Stimulated activated CD8-positive, alpha-beta memory T cell treated with anti-CD3 and anti-CD28 coated beads, Interleukin-2, amount 100 ng/mL, for 1 hour (primary cell): ENCODE data around the gene SMIM38.

Experiments used
- DNase-seq, 2 donors: peaks; one replicate each; pipeline ENCODE4 v3.0.0-alpha.2; 2020; ENCODE audit warnings: low read depth in 2 of 2

Gene SMIM38

GRCh38 chr11:69155302-69156234 is at the start of gene SMIM38:
SMIM38 (plus strand) TSS chr11:69155935; CDS start chr11:69157847, 1,912 bp downstream.
- no peak for DNase-seq

DNA sequence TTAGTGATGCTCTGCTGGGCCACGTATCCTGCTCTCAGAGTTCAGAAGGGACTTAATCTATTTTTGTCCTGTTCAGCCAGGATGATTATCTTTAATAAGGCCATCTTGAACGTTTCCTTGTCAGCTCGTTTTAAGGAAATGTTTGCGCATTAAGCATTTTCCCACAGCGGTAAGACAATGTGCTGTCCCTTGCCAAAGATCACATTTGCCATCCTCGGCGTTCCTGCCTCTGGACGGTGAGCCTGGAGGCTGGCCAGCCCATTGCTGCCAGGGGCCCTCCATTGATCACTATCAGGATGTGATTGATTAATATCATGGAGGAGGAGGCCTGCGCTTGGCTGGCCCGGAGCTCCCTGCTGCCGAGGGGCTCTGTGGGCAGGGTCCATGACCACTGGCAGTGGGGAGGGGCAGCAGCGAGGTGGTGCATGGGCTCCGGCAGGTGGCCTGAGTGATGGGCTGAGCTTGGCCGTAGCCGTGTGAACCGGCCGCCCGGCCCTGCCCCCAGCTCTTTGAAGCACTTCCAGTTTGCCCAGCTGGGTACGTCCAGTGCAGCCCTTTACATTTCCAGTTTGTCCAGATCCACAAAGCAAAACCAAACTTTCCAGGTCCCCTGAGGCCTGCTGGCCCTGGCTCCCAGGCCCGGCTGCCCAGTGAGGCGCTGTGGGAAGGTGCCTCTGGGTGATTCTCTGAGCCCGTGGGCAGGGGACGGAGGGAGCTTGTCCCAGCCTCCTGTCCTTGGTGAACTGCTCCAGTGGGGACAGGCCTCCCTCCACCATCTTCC is 49.5 kb upstream of the SMIM38 start:
- DNase-seq = no peak

DNA sequence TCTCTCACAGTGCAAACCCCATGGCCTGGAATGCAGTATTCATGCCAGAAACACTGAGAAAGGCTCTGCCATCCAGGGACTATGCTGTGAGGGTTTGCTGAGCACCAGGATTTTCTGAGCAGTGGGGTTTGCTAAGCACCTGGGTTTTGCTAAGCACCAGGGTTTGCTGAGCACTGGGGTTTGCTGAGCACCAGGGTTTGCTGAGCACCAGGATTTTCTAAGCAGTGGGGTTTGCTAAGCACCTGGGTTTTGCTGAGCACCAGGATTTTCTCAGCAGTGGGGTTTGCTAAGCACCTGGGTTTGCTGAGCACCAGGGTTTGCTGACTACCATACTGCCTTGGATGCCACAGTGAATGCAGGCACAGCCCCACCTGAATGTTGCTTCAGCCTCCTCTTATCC is 48.3 kb upstream of the SMIM38 start:
- no peak for DNase-seq

GRCh38 chr11:69108030-69108429 is 47.7 kb upstream of the SMIM38 start:
- no peak for DNase-seq

DNA sequence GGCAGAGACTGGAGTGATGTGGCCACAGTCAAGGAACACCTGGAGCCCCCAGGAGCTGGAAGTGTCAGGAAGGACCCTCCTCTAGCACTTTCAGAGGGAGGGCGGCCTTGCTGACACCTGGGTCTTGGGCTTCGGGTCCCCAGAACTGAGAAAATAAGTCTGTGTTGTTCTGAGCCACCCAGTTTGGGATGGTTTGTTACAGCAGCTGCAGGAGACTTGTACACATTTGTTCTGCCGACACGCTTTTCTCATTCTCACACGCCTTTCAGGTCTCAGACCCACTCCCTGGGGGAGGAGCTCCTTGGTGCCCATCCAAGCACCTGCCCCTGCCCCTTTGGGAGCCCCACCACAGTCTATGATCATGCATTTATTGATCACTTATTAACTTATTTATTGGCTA is 47.2 kb upstream of the SMIM38 start:
- no peak for DNase-seq

- DNase-seq = no peak
These were observed 46.6 kb upstream of the SMIM38 start for GRCh38 chr11:69109101-69109500.

DNA sequence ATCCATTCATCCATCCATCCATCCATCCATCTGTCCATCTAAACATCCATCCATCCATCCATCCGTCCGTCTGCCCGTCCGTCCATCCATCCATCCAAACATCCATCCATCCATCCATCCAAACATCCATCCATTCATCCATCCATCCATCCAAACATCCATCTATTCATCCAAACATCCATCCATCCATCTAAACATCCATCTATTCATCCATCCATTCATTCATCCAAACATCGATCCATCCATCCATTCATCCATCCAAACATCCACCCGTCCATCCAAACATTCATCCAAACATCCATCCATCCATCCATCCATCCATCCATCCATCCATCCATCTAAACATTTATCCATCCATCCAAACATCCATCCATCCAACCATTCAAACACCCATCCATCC is 45.3 kb upstream of the SMIM38 start:
- no peak for DNase-seq

DNA sequence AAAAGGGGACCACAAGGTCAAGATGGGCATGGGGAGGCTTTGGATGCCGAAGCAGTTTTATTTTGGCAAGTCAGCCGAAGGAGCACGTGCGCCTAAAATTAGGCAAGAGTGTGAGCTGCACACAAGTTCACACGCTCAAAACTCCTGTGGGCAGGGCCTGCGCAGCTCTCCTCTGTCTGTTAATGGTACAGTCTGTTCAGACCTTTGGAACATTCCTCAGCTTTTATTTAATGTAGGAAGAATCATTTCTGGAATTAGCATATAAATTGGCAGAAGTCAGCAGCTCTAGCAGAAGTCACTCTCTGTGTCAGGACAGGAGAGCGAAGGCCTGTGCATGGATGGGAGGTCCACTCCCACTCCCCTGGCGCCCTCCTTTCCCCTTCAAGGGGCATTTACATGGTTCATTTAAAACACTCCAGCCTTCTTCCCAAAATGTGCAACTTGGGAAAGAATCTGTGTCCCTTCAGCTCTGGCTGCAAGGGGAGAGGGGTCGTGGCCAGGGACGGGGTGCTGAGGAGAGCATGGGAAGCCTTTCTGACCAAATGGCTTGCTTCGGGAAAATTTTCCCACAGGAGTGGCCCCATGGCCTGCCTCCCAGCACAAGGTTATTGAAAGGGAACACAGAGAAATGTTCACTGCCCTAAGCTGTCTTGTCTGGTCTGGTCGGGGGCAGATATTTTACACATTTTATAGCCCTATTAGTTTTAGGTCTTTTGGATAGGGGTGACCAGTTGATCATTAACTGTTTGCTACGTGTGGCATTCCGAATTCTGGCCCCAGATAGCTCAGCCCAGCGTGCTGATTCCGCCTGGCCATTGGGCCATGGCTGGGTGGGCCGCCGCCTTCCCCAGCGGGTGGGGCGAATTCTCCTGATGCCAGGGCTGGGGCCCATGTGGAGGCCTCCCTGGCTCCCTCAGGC is 43.9 kb upstream of the SMIM38 start:
- no peak for DNase-seq

DNA sequence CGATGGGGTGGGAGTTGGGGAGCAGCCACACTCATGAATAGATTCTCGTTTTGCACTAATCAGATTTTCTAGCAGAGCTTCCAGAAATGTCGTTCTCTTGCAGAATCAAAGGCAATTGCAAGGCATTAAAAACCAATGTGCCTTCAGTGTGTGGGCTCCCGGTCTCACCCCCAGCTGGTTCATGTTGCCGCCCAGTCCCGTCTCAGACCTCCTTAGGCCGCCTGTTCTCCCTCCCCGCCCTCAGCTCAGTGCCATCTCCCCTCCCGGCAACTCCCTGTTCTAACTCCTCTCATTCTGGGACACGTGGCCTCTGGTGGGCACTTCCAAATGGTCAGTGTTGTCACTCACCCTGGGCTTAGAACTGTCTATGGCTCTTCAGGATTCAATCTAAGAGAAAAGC is 42.5 kb upstream of the SMIM38 start:
- no peak for DNase-seq

DNA sequence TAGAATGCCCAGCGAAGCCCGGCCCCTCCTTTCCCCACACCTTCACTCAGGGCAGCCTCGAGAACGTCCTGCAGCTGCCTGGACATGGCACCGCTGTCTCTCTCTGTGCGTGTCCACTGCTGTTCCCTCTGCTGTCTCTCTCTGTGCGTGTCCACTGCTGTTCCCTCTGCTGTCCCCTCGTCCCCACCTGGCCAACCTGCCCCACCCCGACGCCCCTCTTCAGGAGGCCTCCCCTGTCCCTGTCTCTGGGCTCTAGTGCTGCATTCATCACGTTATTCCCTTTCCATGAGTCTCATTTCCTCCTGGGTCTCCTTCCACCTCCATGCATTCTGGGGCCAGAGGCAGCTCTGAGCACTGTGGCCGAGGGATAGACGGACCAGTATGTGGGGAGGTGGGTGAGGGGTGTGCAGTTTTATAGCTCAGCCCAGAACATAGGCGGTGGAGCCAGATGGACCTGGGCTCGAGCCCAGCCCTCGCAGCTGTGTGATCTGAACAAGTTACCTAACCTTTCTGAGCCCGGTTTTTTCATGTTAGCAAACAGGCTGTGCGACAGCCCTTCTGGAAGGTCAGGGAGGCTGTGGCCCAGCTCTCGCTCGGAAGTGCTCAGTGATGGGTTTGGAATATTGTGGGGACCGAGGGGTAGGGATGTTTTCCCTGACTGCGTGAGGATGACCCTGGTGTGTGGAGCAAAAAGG is 41.9 kb upstream of the SMIM38 start:
- DNase-seq = no peak

- no peak for DNase-seq
These were observed 41.4 kb upstream of the SMIM38 start for GRCh38 chr11:69114362-69114761.

DNA sequence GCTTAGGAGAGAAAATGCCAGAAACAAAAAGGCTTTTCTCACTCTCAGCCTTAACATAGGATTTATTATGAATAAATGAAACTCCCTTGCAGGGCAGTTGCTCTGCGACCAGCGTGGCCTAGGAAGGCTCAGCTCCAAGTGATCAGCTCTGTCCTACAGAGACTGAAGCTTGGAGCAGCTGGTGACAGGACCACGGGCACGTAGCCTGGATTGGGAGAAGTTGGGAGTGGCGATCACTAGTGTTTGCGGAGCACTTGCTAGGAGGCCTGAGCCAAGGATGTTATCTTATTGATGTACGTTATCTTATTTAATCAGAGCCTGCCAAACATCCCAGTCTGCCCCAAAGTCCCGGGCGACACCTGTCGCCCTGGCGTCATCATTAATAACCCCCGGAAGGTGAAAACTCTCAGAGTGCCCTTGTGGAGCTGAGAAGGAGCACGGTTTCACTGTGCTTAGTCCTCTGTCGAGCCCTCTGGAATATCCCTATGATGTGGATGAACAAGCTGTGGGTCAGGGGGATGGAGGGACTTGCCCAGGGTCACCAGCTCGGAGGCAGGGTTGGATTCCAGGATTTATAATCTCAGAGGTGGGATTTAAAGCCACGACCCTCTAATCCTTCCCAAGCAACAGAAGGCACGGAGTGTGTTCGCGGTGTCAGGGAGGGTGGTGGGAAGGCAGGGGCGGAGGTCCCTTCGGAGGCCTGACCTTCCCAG is 40.8 kb upstream of the SMIM38 start:
- no peak for DNase-seq

GRCh38 chr11:69115586-69116560 is 39.9 kb upstream of the SMIM38 start:
- DNase-seq = no peak

GRCh38 chr11:69116671-69117070 is 39.1 kb upstream of the SMIM38 start:
- no peak for DNase-seq

- DNase-seq = no peak
These were observed 36.5 kb upstream of the SMIM38 start for GRCh38 chr11:69119190-69119589.

DNA sequence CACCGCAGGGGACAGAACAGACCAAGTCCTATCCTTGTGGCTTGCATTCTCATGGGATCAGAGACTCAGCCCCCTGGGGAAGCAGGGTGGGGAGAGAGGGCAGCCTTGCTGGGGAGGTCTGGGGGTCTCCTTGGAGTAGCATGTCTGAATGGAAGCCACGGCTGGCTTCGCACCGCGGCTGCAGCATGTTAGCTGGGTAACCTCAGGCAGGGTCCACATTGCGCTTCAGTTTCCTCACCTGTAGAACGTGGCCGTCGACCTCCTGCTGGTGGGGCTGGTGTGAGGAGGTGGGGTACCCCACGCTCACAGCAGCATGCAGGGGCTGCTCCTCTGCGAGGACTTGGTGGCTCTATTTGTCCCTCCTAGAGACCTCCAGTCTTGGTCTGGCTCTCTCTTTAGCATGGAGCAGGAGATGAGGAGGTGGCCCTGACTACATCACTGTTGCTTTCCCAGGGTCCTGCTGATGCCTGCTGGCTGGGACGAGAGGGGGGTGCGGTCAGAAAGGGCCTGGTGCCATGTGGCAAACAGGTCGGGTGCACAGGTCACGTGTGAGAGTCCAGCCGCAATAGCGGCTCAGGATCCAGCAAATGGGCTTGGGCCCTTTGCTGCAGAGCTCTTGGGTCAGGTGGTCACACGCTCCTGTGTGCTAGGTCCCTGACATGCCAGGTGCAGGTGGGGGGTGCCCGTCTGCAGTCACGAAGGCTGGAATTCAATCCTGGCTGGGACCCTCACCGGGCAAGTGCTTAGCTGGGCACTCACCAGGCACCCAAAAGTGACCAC is 35.4 kb upstream of the SMIM38 start:
- DNase-seq = no peak

GRCh38 chr11:69121021-69121420 is 34.7 kb upstream of the SMIM38 start:
- no peak for DNase-seq

DNA sequence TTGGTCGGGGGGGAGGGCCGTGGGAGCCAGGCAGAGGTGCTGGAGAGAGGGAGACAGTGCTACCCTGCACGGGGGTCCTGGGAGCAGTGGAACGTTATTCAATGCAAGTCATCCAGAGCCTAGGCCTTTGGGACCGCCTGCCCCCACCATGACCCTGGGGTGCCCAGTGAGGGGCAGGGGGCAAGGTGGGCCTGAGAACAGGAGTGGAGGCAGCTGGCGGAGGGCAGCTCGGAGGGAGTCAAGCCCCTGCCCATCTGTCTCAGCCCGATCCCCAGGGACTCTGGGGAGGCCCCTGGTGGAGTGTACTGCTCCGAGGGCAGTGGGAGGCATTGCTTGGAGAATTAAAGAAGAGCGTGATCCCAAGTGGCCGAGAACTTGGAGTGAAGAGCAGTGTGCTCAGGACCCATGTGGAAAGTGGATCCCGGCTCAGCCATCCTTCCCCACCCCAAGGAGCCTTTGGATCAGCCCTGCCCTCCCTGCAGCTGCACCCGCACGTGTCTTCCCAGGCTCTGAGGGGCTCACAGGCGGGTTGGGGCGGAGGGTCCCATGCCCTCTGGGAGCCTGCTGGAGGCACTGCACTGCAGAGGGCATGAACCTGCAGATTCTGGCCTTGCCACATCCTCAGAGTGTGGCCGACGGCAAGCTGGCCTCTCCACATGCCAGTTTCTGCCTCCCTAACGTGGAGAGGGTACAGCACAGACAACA is 34.0 kb upstream of the SMIM38 start:
- DNase-seq = no peak
